WTC11 (cell line): ENCODE results near the gene TEDC2. TPM values are rescaled to one million over a fixed set of nuclear protein-coding genes. Genes with fewer than 3 reads are reported as not detected.

Experiments used
- ATAC-seq: fragments of 200-7000 bp; cut with Tn5 transposase; 2 replicates; pipeline ENCODE4 v1.10.0; 2021; ENCODE audit warnings: mild to moderate bottlenecking, moderate library complexity
- CTCF ChIA-PET: fragments of 300-600 bp; sonication (Branson Sonifier 250); formaldehyde crosslinking; loops from one replicate; lab custom pipeline; 2021; ENCODE audit warnings: antibody characterized with exemption; lab: Charles Lee
- POLR2A ChIA-PET: fragments of 350-600 bp; sonication (Branson Sonifier 250); formaldehyde crosslinking; loops from one replicate; lab custom pipeline; 2021; ENCODE audit warnings: antibody characterized with exemption; lab: Charles Lee
- DNase-seq: peaks from one replicate; pipeline ENCODE4 v3.0.0; 2021; ENCODE audit warnings: low spot score
- H3K27ac Mint-ChIP-seq: 2 replicates; pipeline ENCODE4 v1.8.0; 2021; ENCODE audit warnings: mixed read lengths
- H3K27me3 Mint-ChIP-seq: 2 replicates; pipeline ENCODE4 v1.8.0; 2021; ENCODE audit warnings: low read depth, mild to moderate bottlenecking, moderate library complexity, mixed read lengths
- H3K36me3 Mint-ChIP-seq: 2 replicates; pipeline ENCODE4 v1.8.0; 2021; ENCODE audit warnings: mixed read lengths
- H3K4me1 Mint-ChIP-seq: 2 replicates; pipeline ENCODE4 v1.8.0; 2022; ENCODE audit warnings: mixed read lengths
- H3K4me3 Mint-ChIP-seq: 2 replicates; pipeline ENCODE4 v1.8.0; 2021; ENCODE audit warnings: mild to moderate bottlenecking, moderate library complexity, mixed read lengths
- H3K9me3 Mint-ChIP-seq: 2 replicates; pipeline ENCODE4 v1.8.0; 2021; ENCODE audit warnings: mixed read lengths
- CREB1 ChIP-seq: sonication (generic); formaldehyde crosslinking; IDR thresholded peaks from 2 replicates; pipeline ENCODE4 v1.8.0; 2023; ENCODE audit warnings: mild to moderate bottlenecking, missing genetic modification reagents
- ESRRA ChIP-seq: sonication (generic); formaldehyde crosslinking; IDR thresholded peaks from 2 replicates; pipeline ENCODE4 v1.8.1; 2022; ENCODE audit warnings: mild to moderate bottlenecking, missing genetic modification reagents, borderline replicate concordance
- ETV6 ChIP-seq: sonication (generic); formaldehyde crosslinking; IDR thresholded peaks from 2 replicates; pipeline ENCODE4 v1.8.1; 2022; ENCODE audit warnings: mild to moderate bottlenecking, missing genetic modification reagents
- FOXP4 ChIP-seq: sonication (generic); formaldehyde crosslinking; IDR thresholded peaks from 2 replicates; pipeline ENCODE4 v1.8.0; 2022; ENCODE audit warnings: mild to moderate bottlenecking, missing genetic modification reagents
- HMGXB4 ChIP-seq: sonication (generic); formaldehyde crosslinking; IDR thresholded peaks from 2 replicates; pipeline ENCODE4 v1.8.1; 2023; ENCODE audit warnings: mild to moderate bottlenecking, moderate library complexity, missing genetic modification reagents
- NFE2L1 ChIP-seq: sonication (generic); formaldehyde crosslinking; IDR thresholded peaks from 2 replicates; pipeline ENCODE4 v1.8.1; 2023; ENCODE audit warnings: missing genetic modification reagents
- NR3C1 ChIP-seq: sonication (generic); formaldehyde crosslinking; conservative IDR thresholded peaks from 2 replicates; pipeline ENCODE4 v1.8.1; 2023; ENCODE audit warnings: low read depth, mild to moderate bottlenecking, missing genetic modification reagents
- RORB ChIP-seq: fragments of 250-450 bp; sonication (Bioruptor Pico); IDR thresholded peaks from 2 replicates; pipeline ENCODE4 v1.9.0; 2021; ENCODE audit warnings: mild to moderate bottlenecking
- SMAD3 ChIP-seq: sonication (generic); formaldehyde crosslinking; IDR thresholded peaks from 2 replicates; pipeline ENCODE4 v1.8.0; 2022; ENCODE audit warnings: missing genetic modification reagents, mild to moderate bottlenecking, borderline replicate concordance
- SMAD4 ChIP-seq: sonication (generic); formaldehyde crosslinking; IDR thresholded peaks from 2 replicates; pipeline ENCODE4 v1.8.0; 2022; ENCODE audit warnings: mild to moderate bottlenecking, missing genetic modification reagents
- SP1 ChIP-seq: sonication (generic); formaldehyde crosslinking; conservative IDR thresholded peaks from 2 replicates; pipeline ENCODE4 v1.8.1; 2022; ENCODE audit warnings: missing genetic modification reagents
- TEAD4 ChIP-seq: sonication (generic); formaldehyde crosslinking; IDR thresholded peaks from 2 replicates; pipeline ENCODE4 v1.8.0; 2022; ENCODE audit warnings: mild to moderate bottlenecking, missing genetic modification reagents
- ZMAT4 ChIP-seq: fragments of 250-450 bp; sonication (Bioruptor Pico); IDR thresholded peaks from 2 replicates; pipeline ENCODE4 v1.9.0; 2021; ENCODE audit warnings: mild to moderate bottlenecking
- ZNF121 ChIP-seq: sonication (generic); formaldehyde crosslinking; IDR thresholded peaks from 2 replicates; pipeline ENCODE4 v1.8.0; 2023; ENCODE audit warnings: missing genetic modification reagents
- ZNF423 ChIP-seq: fragments of 250-450 bp; sonication (Bioruptor Pico); IDR thresholded peaks from 2 replicates; pipeline ENCODE4 v2.1.2; 2022; ENCODE audit warnings: mild to moderate bottlenecking, moderate library complexity
- ZNF512 ChIP-seq: sonication (generic); formaldehyde crosslinking; IDR thresholded peaks from 2 replicates; pipeline ENCODE4 v1.8.1; 2022; ENCODE audit warnings: missing genetic modification reagents, borderline replicate concordance
- total RNA-seq: library from RNA; stranded (reverse); gene quantifications from 3 replicates; pipeline ENCODE4 v1.2.3, GENCODE V29; 2021
- TF ChIP-seq, protein P1 (sequence below): fragments of 250-450 bp; sonication (Bioruptor Pico); IDR thresholded peaks from 2 replicates; pipeline ENCODE4 v1.8.0; 2021; ENCODE audit warnings: mild to moderate bottlenecking
- TF ChIP-seq, protein P2 (sequence below): sonication (generic); formaldehyde crosslinking; IDR thresholded peaks from 2 replicates; pipeline ENCODE4 v1.8.1; 2022; ENCODE audit warnings: low read depth, missing genetic modification reagents, borderline replicate concordance

Gene TEDC2
- total RNA-seq, 1 experiment from 2014 or later = 61.6 TPM

DNA sequence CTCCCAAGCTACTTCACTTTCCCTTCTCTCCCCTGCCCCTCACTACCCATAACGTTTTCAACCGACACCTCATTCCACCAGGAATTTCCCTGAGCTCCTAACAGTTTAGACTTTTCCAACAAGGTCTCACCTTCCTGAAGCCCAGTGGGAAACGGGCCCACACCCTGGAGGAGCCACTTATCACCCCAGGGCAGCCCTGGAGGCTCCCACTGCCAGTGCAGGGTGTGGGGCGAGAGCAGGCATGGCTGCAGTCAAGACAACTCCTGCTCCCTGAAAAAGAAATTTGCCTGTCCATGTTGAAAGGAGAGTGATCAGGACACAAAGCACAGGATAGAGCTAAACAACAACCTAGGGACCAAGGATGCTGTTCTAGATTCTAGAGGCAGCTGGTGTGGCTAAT lies 32.4 kb upstream of the TEDC2 start:
- H3K9me3 Mint-ChIP-seq = no peaks in the 10 kb centered on the region
- peaks cover 11% of the 10 kb centered on the region for H3K27me3 Mint-ChIP-seq
- DNase-seq (no peak), ATAC-seq (no peak)
- ChIA-PET CTCF (interaction anchor here (1.6 to 3.7 kb wide), 3 partner anchors 40 to 233 kb away, joined by 6 to 32 read pairs (median 10); no protein-coding TSS in a partner anchor), POLR2A (interaction anchor here (1.1 kb wide), 1 partner anchor 84 kb away, joined by 9 read pairs; no protein-coding TSS in a partner anchor)
- TF ChIP-seq ZNF512 (CRISPR knock-in tag) (no peak), SMAD4 (no peak), SMAD3 (CRISPR knock-in tag) (no peak), HMGXB4 (CRISPR knock-in tag) (no peak), ZMAT4 (CRISPR knock-in tag) (no peak), RORB (CRISPR knock-in tag) (no peak), ETV6 (CRISPR knock-in tag) (no peak), NFE2L1 (CRISPR knock-in tag) (no peak), NR3C1 (no peak), CREB1 (CRISPR knock-in tag) (no peak), TEAD4 (CRISPR knock-in tag) (no peak), SP1 (CRISPR knock-in tag) (no peak)
- TF ChIP-seq, protein P1, sequence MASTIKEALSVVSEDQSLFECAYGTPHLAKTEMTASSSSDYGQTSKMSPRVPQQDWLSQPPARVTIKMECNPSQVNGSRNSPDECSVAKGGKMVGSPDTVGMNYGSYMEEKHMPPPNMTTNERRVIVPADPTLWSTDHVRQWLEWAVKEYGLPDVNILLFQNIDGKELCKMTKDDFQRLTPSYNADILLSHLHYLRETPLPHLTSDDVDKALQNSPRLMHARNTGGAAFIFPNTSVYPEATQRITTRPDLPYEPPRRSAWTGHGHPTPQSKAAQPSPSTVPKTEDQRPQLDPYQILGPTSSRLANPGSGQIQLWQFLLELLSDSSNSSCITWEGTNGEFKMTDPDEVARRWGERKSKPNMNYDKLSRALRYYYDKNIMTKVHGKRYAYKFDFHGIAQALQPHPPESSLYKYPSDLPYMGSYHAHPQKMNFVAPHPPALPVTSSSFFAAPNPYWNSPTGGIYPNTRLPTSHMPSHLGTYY (CRISPR knock-in tag) = no peak
- TF ChIP-seq, protein P2, sequence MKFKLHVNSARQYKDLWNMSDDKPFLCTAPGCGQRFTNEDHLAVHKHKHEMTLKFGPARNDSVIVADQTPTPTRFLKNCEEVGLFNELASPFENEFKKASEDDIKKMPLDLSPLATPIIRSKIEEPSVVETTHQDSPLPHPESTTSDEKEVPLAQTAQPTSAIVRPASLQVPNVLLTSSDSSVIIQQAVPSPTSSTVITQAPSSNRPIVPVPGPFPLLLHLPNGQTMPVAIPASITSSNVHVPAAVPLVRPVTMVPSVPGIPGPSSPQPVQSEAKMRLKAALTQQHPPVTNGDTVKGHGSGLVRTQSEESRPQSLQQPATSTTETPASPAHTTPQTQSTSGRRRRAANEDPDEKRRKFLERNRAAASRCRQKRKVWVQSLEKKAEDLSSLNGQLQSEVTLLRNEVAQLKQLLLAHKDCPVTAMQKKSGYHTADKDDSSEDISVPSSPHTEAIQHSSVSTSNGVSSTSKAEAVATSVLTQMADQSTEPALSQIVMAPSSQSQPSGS (CRISPR knock-in tag) = no peak
- peak overlapping the region; percentile 80 for H3K4me3 Mint-ChIP-seq
- no peak overlapping the region for H3K27ac Mint-ChIP-seq
- H3K4me1 Mint-ChIP-seq = peaks cover 23% of the 10 kb centered on the region
- H3K36me3 Mint-ChIP-seq = peaks cover 17% of the 10 kb centered on the region

DNA sequence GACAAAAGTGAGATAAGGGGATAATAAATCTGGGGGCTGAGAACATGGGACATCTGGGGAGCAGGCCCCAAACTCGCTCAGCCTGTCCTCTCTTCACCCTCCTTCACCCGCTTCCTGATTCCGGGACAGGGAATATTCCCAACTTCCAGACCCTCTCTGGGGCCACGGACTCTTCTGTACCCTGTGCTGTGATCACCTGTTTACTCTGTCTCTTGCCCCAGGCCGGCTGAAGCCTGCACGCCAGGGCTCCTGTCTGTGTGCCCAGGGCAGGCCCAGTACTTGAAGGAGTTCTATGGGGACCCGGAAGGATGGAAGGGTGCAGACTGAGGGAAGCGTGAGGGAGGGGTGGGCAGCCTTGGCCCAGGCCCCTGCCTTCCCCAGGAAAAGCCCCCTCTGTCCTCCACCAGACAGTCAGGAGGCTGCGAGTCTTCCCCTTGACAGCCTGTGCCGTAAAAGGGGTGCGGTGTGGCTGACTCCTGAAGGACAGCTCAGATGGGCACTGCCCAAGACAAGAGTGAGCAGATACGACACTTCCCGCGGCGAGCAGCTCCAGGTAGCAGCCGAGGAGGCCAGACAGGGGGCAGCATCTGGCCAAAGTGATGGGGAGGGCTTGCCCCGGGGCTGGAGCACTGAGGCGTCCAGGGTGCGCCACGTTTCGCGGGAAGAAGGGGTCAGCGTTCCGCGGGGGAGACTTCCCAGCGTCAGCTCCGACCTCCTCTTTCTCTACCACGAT lies 31.7 kb upstream of the TEDC2 start:
- DNase-seq = peak; percentile 61
- peaks cover 23% of the 10 kb centered on the region for H3K4me1 Mint-ChIP-seq
- H3K9me3 Mint-ChIP-seq = no peaks in the 10 kb centered on the region
- ChIA-PET POLR2A (interaction anchor here (0.5 to 1.1 kb wide), 4 partner anchors 32 to 90 kb away, joined by 3 to 9 read pairs (median 4); partner anchors contain the start of genes TBC1D24 and TEDC2), CTCF (interaction anchor here (0.6 to 3.7 kb wide), 13 partner anchors 9 to 234 kb away, joined by 3 to 32 read pairs (median 5); partner anchors contain the start of gene ECI1)
- TF ChIP-seq ESRRA (no peak), ZNF121 (CRISPR knock-in tag) (peak; percentile 65), ZNF423 (CRISPR knock-in tag) (peak; percentile 72; the same call in 1 of the 2 replicates), FOXP4 (CRISPR knock-in tag) (no peak), SMAD3 (CRISPR knock-in tag) (0 out of 2 replicates have a peak, but pooled peaks have one; percentile 42)
- peaks cover 11% of the 10 kb centered on the region for H3K27me3 Mint-ChIP-seq
- ATAC-seq = peak; percentile 25
- peak overlapping the region; percentile 80 for H3K4me3 Mint-ChIP-seq
- H3K27ac Mint-ChIP-seq = peak overlapping the region; percentile 32; the same call in 1 of the 2 replicates
- peaks cover 24% of the 10 kb centered on the region for H3K36me3 Mint-ChIP-seq
